ENCODE measurements around the gene TSPAN18.

DNA sequence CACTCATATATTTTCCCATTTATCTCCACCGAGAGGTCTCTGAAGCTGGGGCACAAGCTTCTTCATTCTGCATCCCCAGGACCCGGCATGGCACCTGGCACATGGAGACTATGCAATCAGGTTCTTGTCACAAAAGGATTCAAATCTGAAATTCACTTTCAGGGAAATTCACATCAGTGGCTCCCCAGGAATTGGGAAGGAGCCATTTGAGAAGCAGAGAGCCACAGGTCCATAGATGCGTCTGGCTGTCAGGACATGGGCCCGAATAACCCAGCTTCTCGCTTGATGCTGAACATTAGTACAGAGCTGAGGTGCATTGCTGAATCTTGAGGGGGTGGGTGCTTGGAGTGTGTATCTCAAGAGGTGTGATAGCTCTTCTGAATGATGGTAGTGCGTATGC lies 82.5 kb downstream of the TSPAN18 start:
- TF ChIP-seq, protein P1, sequence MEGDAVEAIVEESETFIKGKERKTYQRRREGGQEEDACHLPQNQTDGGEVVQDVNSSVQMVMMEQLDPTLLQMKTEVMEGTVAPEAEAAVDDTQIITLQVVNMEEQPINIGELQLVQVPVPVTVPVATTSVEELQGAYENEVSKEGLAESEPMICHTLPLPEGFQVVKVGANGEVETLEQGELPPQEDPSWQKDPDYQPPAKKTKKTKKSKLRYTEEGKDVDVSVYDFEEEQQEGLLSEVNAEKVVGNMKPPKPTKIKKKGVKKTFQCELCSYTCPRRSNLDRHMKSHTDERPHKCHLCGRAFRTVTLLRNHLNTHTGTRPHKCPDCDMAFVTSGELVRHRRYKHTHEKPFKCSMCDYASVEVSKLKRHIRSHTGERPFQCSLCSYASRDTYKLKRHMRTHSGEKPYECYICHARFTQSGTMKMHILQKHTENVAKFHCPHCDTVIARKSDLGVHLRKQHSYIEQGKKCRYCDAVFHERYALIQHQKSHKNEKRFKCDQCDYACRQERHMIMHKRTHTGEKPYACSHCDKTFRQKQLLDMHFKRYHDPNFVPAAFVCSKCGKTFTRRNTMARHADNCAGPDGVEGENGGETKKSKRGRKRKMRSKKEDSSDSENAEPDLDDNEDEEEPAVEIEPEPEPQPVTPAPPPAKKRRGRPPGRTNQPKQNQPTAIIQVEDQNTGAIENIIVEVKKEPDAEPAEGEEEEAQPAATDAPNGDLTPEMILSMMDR (IDR thresholded peaks at IDR 0.05), result no peak
- TF ChIP-seq EP300 (IDR thresholded peaks at IDR 0.05), result no peak
- TF ChIP-seq POLR2A (IDR thresholded peaks at IDR 0.05), result no peak

All from ovary (tissue), 3 donors.